ENCODE results near the gene MCTP1.

MCTP1 gene

GRCh38 chr5:95045181-95045965 lies 239.5 kb downstream of the MCTP1 start:
- H3K4ac ChIP-seq (ENCODE audit: low read depth in 1 of 2, low read length in 2 of 2) = no peak overlapping the region
- no peaks in the 10 kb centered on the region for H3K36me3 ChIP-seq (ENCODE audit: control insufficient read depth in 1 of 2, insufficient read depth in 2 of 2, low read depth in 1 of 2, low read length in 2 of 2)
- peaks cover 23% of the 10 kb centered on the region for H3K79me1 ChIP-seq (replicated peaks; ENCODE audit: low read length, poor library complexity, severe bottlenecking)
- H3K9ac ChIP-seq (ENCODE audit: low read length) = no peak overlapping the region
- no peak overlapping the region for H2BK12ac ChIP-seq (ENCODE audit: low read length in 2 of 2)
- H2BK15ac ChIP-seq (ENCODE audit: low read depth, poor library complexity, severe bottlenecking) = no peak overlapping the region
- H2AFZ ChIP-seq (ENCODE audit: low read depth, low read length) = no peak overlapping the region
- H4K8ac ChIP-seq (ENCODE audit: low read length) = no peak overlapping the region
- H3K4me2 ChIP-seq (ENCODE audit: low read length, poor library complexity, severe bottlenecking) = no peak overlapping the region
- H3K4me3 ChIP-seq (ENCODE audit: insufficient read depth in 1 of 2, low read depth in 1 of 2, low read length in 2 of 2) = no peak overlapping the region
- H2BK5ac ChIP-seq (ENCODE audit: low read depth, low read length, poor library complexity, severe bottlenecking) = no peak overlapping the region
- no peak overlapping the region for H3K14ac ChIP-seq (ENCODE audit: low read length in 2 of 2)
- H3K27me3 ChIP-seq (ENCODE audit: control insufficient read depth in 1 of 2, insufficient read depth in 1 of 2, low read length in 2 of 2) = no peaks in the 10 kb centered on the region
- no peak overlapping the region for H3K18ac ChIP-seq (ENCODE audit: low read depth in 1 of 2, low read length in 2 of 2)
- no peak overlapping the region for H3K23ac ChIP-seq (ENCODE audit: low read length in 2 of 2)
- H2BK120ac ChIP-seq (ENCODE audit: low read depth, low read length) = no peak overlapping the region
- no peak overlapping the region for H4K91ac ChIP-seq (ENCODE audit: low read length)
- DNase-seq = no peak
- no peaks in the 10 kb centered on the region for H3K9me3 ChIP-seq (ENCODE audit: control insufficient read depth, low read length)
- H2AK5ac ChIP-seq (ENCODE audit: low read length, severe bottlenecking) = no peak overlapping the region
- H3K27ac ChIP-seq (ENCODE audit: low read length, poor library complexity, severe bottlenecking) = no peak overlapping the region
- 87% methylated on average over 2 of the region's 5 CpGs for WGBS
- no peaks in the 10 kb centered on the region for H3K4me1 ChIP-seq (ENCODE audit: control insufficient read depth, insufficient read depth, low read depth, low read length)

GRCh38 chr5:95044096-95044495 lies 240.8 kb downstream of the MCTP1 start:
- 76% methylated on average over 2 of the region's 2 CpGs for WGBS
- Histone ChIP-seq H3K27me3 (ENCODE audit: control insufficient read depth in 1 of 2, insufficient read depth in 1 of 2, low read length in 2 of 2) (no peaks in the 10 kb centered on the region), H2BK12ac (ENCODE audit: low read length in 2 of 2) (no peak overlapping the region), H3K36me3 (ENCODE audit: control insufficient read depth in 1 of 2, insufficient read depth in 2 of 2, low read depth in 1 of 2, low read length in 2 of 2) (no peaks in the 10 kb centered on the region), H3K9ac (ENCODE audit: low read length) (no peak overlapping the region), H3K4me3 (ENCODE audit: insufficient read depth in 1 of 2, low read depth in 1 of 2, low read length in 2 of 2) (no peak overlapping the region), H3K14ac (ENCODE audit: low read length in 2 of 2) (no peak overlapping the region), H3K9me3 (ENCODE audit: control insufficient read depth, low read length) (peaks cover 5% of the 10 kb centered on the region), H3K4me2 (ENCODE audit: low read length, poor library complexity, severe bottlenecking) (no peak overlapping the region), H3K4me1 (ENCODE audit: control insufficient read depth, insufficient read depth, low read depth, low read length) (no peaks in the 10 kb centered on the region), H4K91ac (ENCODE audit: low read length) (no peak overlapping the region), H3K23ac (ENCODE audit: low read length in 2 of 2) (no peak overlapping the region), H4K8ac (ENCODE audit: low read length) (no peak overlapping the region), H3K18ac (ENCODE audit: low read depth in 1 of 2, low read length in 2 of 2) (no peak overlapping the region), H2BK5ac (ENCODE audit: low read depth, low read length, poor library complexity, severe bottlenecking) (no peak overlapping the region), H2BK15ac (ENCODE audit: low read depth, poor library complexity, severe bottlenecking) (no peak overlapping the region), H3K4ac (ENCODE audit: low read depth in 1 of 2, low read length in 2 of 2) (no peak overlapping the region), H2BK120ac (ENCODE audit: low read depth, low read length) (no peak overlapping the region), H3K79me1 (replicated peaks; ENCODE audit: low read length, poor library complexity, severe bottlenecking) (peaks cover 23% of the 10 kb centered on the region), H2AFZ (ENCODE audit: low read depth, low read length) (no peak overlapping the region), H3K27ac (ENCODE audit: low read length, poor library complexity, severe bottlenecking) (no peak overlapping the region), H2AK5ac (ENCODE audit: low read length, severe bottlenecking) (no peak overlapping the region)
- DNase-seq = no peak

- Histone ChIP-seq H3K4me2 (ENCODE audit: low read length, poor library complexity, severe bottlenecking) (no peak overlapping the region), H3K14ac (ENCODE audit: low read length in 2 of 2) (no peak overlapping the region)
- 38% methylated on average over 2 of the region's 3 CpGs for WGBS
Observed at GRCh38 chr5:95043648-95044047, 241.2 kb downstream of the MCTP1 start.

GRCh38 chr5:95043234-95043633 lies 241.7 kb downstream of the MCTP1 start:
- Histone ChIP-seq H2BK120ac (ENCODE audit: low read depth, low read length) (no peak overlapping the region), H3K27ac (ENCODE audit: low read length, poor library complexity, severe bottlenecking) (no peak overlapping the region), H3K23ac (ENCODE audit: low read length in 2 of 2) (no peak overlapping the region), H2BK15ac (ENCODE audit: low read depth, poor library complexity, severe bottlenecking) (no peak overlapping the region), H3K79me1 (replicated peaks; ENCODE audit: low read length, poor library complexity, severe bottlenecking) (peaks cover 22% of the 10 kb centered on the region), H3K9ac (ENCODE audit: low read length) (no peak overlapping the region), H2BK12ac (ENCODE audit: low read length in 2 of 2) (no peak overlapping the region), H3K4ac (ENCODE audit: low read depth in 1 of 2, low read length in 2 of 2) (no peak overlapping the region), H3K14ac (ENCODE audit: low read length in 2 of 2) (no peak overlapping the region), H3K18ac (ENCODE audit: low read depth in 1 of 2, low read length in 2 of 2) (no peak overlapping the region), H3K9me3 (ENCODE audit: control insufficient read depth, low read length) (peaks cover 5% of the 10 kb centered on the region), H4K91ac (ENCODE audit: low read length) (no peak overlapping the region), H3K4me2 (ENCODE audit: low read length, poor library complexity, severe bottlenecking) (no peak overlapping the region), H4K8ac (ENCODE audit: low read length) (no peak overlapping the region), H2BK5ac (ENCODE audit: low read depth, low read length, poor library complexity, severe bottlenecking) (no peak overlapping the region), H2AFZ (ENCODE audit: low read depth, low read length) (no peak overlapping the region), H3K36me3 (ENCODE audit: control insufficient read depth in 1 of 2, insufficient read depth in 2 of 2, low read depth in 1 of 2, low read length in 2 of 2) (no peaks in the 10 kb centered on the region), H3K4me1 (ENCODE audit: control insufficient read depth, insufficient read depth, low read depth, low read length) (no peaks in the 10 kb centered on the region), H2AK5ac (ENCODE audit: low read length, severe bottlenecking) (no peak overlapping the region), H3K27me3 (ENCODE audit: control insufficient read depth in 1 of 2, insufficient read depth in 1 of 2, low read length in 2 of 2) (no peaks in the 10 kb centered on the region), H3K4me3 (ENCODE audit: insufficient read depth in 1 of 2, low read depth in 1 of 2, low read length in 2 of 2) (no peak overlapping the region)
- DNase-seq = no peak

More at GRCh38 chr5:95043648-95044047, 241.2 kb downstream of the MCTP1 start:
- no peak overlapping the region for H3K9ac ChIP-seq (ENCODE audit: low read length)
- H3K36me3 ChIP-seq (ENCODE audit: control insufficient read depth in 1 of 2, insufficient read depth in 2 of 2, low read depth in 1 of 2, low read length in 2 of 2) = no peaks in the 10 kb centered on the region
- peaks cover 5% of the 10 kb centered on the region for H3K9me3 ChIP-seq (ENCODE audit: control insufficient read depth, low read length)
- no peak overlapping the region for H2BK120ac ChIP-seq (ENCODE audit: low read depth, low read length)
- no peak overlapping the region for H2AFZ ChIP-seq (ENCODE audit: low read depth, low read length)
- H2BK5ac ChIP-seq (ENCODE audit: low read depth, low read length, poor library complexity, severe bottlenecking) = no peak overlapping the region
- H3K23ac ChIP-seq (ENCODE audit: low read length in 2 of 2) = no peak overlapping the region
- H3K4me3 ChIP-seq (ENCODE audit: insufficient read depth in 1 of 2, low read depth in 1 of 2, low read length in 2 of 2) = no peak overlapping the region
- peaks cover 22% of the 10 kb centered on the region for H3K79me1 ChIP-seq (replicated peaks; ENCODE audit: low read length, poor library complexity, severe bottlenecking)
- H2BK15ac ChIP-seq (ENCODE audit: low read depth, poor library complexity, severe bottlenecking) = no peak overlapping the region
- H3K27ac ChIP-seq (ENCODE audit: low read length, poor library complexity, severe bottlenecking) = no peak overlapping the region
- DNase-seq = no peak
- H3K4ac ChIP-seq (ENCODE audit: low read depth in 1 of 2, low read length in 2 of 2) = no peak overlapping the region
- no peak overlapping the region for H2BK12ac ChIP-seq (ENCODE audit: low read length in 2 of 2)
- H3K27me3 ChIP-seq (ENCODE audit: control insufficient read depth in 1 of 2, insufficient read depth in 1 of 2, low read length in 2 of 2) = no peaks in the 10 kb centered on the region
- no peak overlapping the region for H3K18ac ChIP-seq (ENCODE audit: low read depth in 1 of 2, low read length in 2 of 2)
- no peaks in the 10 kb centered on the region for H3K4me1 ChIP-seq (ENCODE audit: control insufficient read depth, insufficient read depth, low read depth, low read length)
- no peak overlapping the region for H4K8ac ChIP-seq (ENCODE audit: low read length)
- H4K91ac ChIP-seq (ENCODE audit: low read length) = no peak overlapping the region
- H2AK5ac ChIP-seq (ENCODE audit: low read length, severe bottlenecking) = no peak overlapping the region

All from mesenchymal stem cell (in vitro differentiated cells and primary cell).